GM12892 (cell line): ENCODE measurements around the gene PSMB5.

Experiments used
- DNase-seq: peaks from one replicate; pipeline ENCODE4 v3.0.0; 2011; ENCODE audit not compliant: insufficient read length
- FAIRE-seq: peaks from 2 replicates; lab custom pipeline; 2011; peaks lifted over from hg19 to GRCh38; lab: Jason Lieb, UNC
- POLR2A ChIP-seq: IDR thresholded peaks from 2 replicates; pipeline ENCODE4 v1.6.1; 2011; ENCODE audit warnings: low read depth, low read length, control low read depth
- POLR2AphosphoS5 ChIP-seq: IDR thresholded peaks from 2 replicates; pipeline ENCODE4 v1.6.1; 2011; ENCODE audit warnings: low read depth, low read length, control low read depth
- TAF1 ChIP-seq: IDR thresholded peaks from 2 replicates; pipeline ENCODE4 v1.6.1; 2011; ENCODE audit warnings: low read depth, mild to moderate bottlenecking, control low read depth, low read length, borderline replicate concordance

PSMB5 gene

DNA sequence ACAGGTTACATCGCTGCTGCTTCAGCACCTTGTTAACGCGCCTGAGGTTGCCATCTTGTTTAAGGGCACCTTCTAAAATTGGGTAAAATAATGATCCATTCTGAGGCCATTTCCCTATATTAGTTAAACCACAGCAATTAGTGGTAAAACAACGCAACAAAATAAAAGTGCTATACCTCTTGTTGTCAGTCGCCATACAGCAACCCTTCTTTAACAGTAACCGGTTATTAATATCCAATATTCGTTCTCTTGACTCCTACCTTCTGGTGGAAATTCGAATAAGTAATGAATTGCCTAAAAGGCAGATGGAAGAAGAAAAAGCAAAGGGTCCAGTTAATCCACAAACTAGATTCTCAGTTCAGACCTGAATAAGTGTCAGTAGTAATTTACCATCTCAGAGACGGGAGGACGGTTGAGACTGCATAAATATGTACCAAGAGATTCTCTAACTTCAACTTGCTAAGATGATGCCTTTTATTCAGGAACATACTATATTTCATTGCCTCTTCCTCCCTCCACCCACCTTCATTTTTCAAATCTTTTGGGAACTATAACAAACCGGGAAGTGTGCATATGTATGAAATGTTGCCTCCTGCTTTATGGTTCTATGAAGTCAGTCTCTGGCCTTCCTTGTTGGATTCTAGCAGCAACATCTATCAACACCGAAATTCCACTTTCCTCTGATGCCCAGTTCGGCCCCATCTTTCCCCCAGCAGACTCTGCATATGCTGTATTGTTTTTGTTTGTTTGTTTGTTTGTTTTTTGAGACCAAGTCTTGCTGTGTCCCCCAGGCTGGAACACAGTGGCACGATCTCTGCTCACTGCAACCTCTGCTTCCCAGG is 824 bp upstream of the PSMB5 start:
- TF ChIP-seq TAF1 (no peak), POLR2AphosphoS5 (no peak), POLR2A (no peak)
- no peak for FAIRE-seq
- DNase-seq = no peak

DNA sequence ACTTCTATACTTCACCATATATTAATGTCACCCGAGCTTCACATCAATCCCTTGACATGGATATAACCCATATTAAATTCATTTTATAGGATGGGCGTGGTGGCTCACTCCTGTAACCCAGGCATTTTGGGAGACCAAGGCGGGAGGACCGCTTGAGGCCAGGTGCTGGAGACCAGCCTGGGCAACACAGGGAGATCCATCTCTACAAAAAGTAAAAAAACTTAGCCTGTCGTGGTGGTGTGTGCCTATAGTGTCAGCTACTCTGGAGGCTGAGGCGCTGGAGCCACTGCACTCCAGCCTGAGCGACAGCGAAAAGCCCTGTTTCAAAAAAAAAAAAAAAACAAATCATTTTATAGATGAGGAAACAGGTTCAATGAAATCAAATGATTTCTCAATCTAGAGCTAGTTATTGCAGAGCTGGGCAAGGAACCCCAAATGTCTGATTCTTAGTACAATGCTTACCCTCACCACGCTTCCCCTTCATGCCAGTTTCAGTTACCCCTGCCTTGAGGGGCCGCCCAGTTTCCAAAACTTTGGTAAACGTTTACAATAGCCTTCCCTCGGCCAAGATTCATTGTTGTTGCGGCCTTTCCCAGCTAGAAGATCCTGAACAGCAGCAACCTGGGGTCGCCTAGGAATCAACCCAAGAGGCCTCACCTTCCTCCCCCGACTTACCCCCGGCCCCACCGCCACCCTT is 751 bp downstream of the PSMB5 start:
- FAIRE-seq = no peak
- no peak for DNase-seq
- TF ChIP-seq TAF1 (no peak), POLR2AphosphoS5 (no peak), POLR2A (no peak)

DNA sequence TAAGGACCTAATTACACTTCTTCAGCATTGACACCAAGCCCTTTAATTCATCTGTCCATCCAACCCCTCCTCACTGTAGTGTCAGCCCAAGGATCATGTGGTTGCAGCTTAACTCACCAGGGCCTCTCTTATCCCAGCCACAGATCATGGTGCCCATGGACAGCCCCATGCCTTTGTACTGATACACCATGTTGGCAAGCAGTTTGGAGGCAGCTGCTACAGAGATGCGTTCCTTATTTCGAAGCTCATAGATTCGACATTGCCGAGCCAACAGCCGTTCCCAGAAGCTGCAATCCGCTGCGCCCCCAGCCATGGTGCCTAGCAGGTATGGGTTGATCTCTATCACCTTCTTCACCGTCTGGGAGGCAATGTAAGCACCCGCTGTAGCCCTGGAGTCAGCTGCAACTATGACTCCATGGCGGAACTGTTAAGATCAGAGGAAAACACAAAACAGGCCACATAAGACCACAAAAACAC is 1.4 kb downstream of the PSMB5 start:
- DNase-seq (no peak), FAIRE-seq (no peak)
- no peak for TF ChIP-seq POLR2A
- no peak for TF ChIP-seq TAF1
- TF ChIP-seq POLR2AphosphoS5 = no peak

GRCh38 chr14:23030936-23031335 is 3.8 kb downstream of the PSMB5 start:
- TF ChIP-seq TAF1 (no peak), POLR2A (no peak), POLR2AphosphoS5 (no peak)
- DNase-seq (no peak), FAIRE-seq (no peak)

DNA sequence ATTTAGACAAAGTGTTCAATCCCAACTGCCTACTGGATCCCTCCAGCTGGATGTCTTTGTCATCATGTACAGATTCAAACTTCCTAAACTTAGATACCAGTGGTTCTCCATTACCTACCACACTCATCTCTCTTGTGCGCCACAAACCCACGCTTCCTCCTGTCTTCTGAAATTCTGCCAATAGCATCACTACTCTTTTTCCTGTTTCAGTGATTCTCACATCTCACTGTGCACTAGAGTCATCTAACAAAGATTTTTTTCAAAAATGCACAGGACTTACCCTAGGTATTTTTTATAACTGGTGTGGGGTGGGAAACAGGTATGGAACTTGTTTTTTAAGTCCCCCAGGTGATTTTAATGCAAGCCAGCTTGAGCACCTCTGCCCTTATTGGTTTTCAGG is 5.9 kb downstream of the PSMB5 start:
- TF ChIP-seq POLR2A = no peak
- no peak for TF ChIP-seq TAF1
- TF ChIP-seq POLR2AphosphoS5 = no peak
- FAIRE-seq = no peak
- DNase-seq = no peak

DNA sequence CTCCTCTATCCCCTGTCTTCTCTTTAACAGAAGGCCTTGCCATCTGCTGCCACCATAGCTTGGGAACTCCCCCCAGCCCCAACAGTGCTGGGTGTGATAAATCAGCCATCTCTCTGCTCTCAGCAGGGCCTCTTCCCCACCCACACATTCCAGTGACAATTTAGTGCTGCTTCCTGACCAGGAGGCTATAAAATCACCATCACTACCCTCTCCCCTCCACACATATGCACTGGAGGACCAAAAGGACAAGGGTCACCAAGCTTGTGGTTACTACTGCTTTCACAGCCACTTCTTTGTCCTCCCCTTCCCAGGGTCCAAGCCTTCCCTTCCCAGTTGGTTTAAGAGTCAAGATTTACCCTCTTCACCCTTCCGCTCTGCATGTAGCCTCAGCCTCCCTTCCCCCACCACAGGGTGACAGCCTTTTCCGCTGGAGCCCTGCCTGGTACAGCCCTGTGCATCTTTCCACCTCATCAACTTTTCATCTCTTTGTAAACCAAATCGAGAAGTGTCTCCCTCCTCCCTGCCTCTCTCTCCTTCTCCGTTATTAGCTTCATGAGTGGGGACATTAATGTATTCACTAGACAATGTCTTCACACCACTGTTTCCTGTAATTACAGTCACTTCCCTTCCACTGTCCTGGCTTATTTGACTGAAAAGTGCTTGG is 9.4 kb downstream of the PSMB5 start:
- no peak for DNase-seq
- no peak for FAIRE-seq
- TF ChIP-seq POLR2A (no peak), TAF1 (no peak), POLR2AphosphoS5 (no peak)

DNA sequence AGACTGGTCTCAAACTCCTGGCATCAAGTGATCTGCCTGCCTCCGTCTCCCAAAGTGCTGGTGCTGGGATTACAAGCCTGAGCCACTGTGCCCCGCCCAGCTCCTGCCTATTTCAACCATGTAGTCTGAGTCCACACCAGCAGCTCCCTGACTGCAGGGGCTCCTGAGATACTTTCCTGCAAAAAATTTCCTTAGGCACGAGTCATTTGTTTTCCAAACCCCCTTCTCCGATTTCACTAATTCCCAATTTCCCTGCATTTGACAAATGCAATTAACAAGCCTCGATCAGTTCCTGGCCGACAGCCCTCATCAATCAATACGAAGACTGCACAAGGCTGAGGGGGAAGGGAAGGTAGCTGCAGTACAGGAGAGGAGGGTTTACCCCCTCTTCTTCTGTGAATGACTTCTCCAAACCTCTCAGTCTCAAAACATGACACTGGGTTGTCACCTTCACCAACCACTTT is 10.1 kb downstream of the PSMB5 start:
- DNase-seq (no peak), FAIRE-seq (no peak)
- TF ChIP-seq POLR2AphosphoS5 = no peak
- TF ChIP-seq POLR2A = no peak
- TF ChIP-seq TAF1 = no peak

GRCh38 chr14:23023795-23024152 is 10.9 kb downstream of the PSMB5 start:
- DNase-seq (no peak), FAIRE-seq (no peak)
- TF ChIP-seq POLR2AphosphoS5 = no peak
- no peak for TF ChIP-seq TAF1
- TF ChIP-seq POLR2A = no peak

DNA sequence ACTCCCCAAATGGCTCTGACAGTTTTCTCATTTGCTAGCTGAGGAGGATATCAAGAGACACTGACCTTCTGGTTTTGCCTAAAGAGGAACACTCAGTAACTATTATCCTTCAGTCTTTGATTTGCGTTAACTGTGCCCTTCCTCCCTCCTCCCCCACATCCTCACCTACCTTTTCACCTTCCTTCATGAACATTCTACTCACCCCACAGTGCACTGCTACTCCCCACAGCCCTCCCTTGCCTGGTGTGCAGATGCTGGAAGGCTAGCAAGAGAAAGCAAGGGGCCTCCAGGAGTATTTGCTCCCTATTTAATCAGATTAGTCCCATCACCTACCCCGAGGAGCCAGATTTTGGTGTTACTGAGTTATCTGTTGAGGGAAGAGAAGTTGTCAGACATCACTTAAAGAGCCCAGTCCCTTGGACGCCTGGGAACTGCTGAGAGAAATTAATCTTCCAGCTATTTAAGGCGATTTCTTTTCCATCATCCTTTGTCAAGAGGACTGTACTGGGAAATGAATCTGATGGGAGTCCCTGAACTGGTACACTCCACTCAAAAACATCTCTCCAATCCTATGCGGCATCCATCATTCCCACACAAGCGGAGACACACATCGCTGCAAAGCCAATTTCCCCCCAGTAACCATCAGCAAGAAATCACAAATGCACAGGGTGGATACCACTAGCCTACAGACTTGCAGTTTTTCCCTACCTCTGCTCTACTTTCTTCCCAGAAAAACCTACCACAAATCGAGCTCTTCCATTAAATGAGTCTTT is 11.5 kb downstream of the PSMB5 start:
- DNase-seq (no peak), FAIRE-seq (no peak)
- TF ChIP-seq POLR2A = no peak
- TF ChIP-seq POLR2AphosphoS5 = no peak
- no peak for TF ChIP-seq TAF1

DNA sequence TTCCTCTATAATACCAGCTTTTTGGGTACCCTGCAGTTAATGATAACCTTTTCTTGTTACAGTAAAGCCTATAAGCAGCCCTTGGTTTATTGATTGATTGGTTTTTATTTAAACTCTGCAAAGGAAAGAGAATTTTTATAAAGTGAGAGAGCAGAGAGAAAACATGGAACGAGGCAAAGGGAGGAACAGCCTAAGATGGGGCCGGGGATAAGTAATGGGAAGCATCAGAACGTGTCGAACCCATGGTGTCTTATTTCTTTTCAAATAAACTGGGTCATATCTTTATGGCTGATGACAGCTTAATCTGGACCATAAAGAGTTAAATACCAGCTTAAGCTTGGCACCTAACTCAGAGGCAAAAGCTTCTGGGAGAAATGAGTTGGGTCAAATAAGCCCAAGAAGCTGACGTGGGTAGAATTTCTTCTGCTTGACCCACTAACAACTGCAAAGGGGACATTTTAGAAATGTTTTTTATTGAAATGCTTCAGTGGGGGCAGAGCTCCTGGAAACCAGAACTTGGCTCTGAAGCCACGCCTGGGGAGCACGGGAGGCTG is 12.7 kb downstream of the PSMB5 start:
- TF ChIP-seq POLR2A (no peak), TAF1 (no peak), POLR2AphosphoS5 (no peak)
- DNase-seq (no peak), FAIRE-seq (no peak)

GRCh38 chr14:23021434-23021833 is 13.3 kb downstream of the PSMB5 start:
- no peak for DNase-seq
- FAIRE-seq = no peak
- TF ChIP-seq POLR2A (no peak), POLR2AphosphoS5 (no peak), TAF1 (no peak)
